Activated CD8-positive, alpha-beta memory T cell treated with anti-CD3 and anti-CD28 coated beads, Interleukin-2, amount 50 U/mL, for 1 hour (primary cell): ENCODE data around the gene SMC5.
"Not testable (repeated sequence)": the region's sequence is repeated elsewhere in the genome, so short reads cannot be mapped to it uniquely, and the experiment has no call there.

Experiments used
- DNase-seq: peaks from one replicate; pipeline ENCODE4 v3.0.0-alpha.2; 2020; ENCODE audit errors: extremely low read depth

The SMC5 gene

DNA sequence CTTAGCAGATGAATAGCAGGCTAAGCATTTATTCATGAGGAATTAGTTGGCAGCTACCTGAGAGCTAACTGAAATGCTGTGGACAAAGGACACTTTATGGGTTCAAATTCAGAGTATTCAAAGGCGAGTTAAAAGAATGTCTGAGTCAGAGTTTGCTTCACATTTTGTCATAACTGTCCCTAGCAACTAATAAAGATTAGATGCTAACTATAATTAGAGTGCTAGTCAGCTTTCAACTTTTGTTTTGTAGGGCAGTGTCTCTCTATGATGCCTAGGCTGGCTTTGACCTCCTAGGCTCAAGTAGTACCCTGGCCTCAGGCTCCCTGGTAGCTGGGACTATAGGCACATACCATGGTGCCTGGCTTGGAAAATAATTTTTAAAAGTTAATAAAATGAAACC lies 4.6 kb downstream of the SMC5 start:
- DNase-seq: no peak

DNA sequence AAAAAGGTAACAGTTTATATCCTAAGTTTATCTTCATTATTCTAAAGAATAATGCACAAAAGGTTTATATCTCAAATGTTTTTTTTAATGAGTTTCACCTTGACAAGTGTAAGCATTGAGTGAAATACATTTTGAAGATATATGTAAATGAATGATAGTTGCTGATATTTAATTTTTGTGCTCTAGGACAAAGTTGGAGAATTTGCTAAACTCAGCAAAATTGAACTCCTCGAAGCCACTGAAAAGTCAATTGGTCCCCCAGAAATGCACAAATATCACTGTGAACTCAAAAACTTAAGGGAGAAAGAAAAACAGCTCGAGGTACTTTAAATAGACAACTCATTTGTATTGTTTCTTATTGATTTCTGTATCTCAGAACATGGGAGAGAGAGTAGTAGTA lies 19.5 kb downstream of the SMC5 start:
- DNase-seq: no peak

- no peak for DNase-seq
These were observed 25.1 kb downstream of the SMC5 start for GRCh38 chr9:70283848-70284247.

DNA sequence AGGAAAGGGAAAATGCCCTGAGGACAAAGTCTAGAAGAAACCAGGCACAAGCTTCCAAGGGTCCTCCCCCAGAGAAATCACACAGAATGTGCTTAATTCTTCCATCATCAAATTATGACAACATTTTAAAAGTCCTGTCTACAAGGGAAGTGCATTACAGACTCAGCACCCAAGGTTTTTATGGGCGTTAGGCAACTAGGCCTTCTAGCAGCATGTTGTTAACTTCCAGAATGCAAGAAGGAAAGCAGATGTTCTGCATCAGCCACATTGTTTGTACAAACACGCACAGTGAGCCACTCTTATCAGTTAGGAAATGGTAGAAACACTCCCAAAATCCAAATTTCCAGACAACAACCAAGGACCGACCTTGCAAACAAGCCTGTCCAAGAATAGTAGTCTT lies 26.5 kb downstream of the SMC5 start:
- DNase-seq: no peak

DNA sequence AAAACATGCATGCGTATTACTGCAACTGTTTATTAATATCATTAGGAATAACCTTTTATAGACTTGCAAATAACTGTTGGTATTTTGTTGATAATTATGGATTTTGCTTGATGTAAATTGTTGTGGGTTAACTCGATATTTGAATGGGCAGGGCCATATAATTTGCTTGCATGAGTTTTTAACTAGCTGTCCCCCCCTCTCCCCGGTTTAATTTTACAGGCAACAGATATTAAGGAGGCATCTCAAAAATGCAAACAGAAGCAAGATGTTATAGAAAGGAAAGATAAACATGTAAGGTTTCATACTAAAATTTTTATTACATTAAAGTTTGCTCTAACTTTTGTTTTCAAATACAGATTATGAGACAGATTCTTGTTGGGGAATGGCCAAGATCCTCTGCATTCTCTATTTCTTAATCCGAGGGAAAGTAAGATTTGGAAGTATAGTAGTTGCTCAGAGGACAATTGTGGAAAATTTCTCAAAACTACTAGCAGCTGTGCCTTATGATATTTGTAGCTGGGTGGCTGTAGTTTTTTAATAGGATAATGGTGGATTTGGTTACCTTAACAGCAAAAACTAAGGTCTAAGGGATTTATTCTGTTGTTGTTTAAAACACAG lies 27.3 kb downstream of the SMC5 start:
- no peak for DNase-seq

GRCh38 chr9:70290626-70291025 lies 31.8 kb downstream of the SMC5 start:
- DNase-seq: no peak

- DNase-seq: no peak
These were observed 32.7 kb downstream of the SMC5 start for GRCh38 chr9:70291446-70291845.

- no peak for DNase-seq
These were observed 33.5 kb downstream of the SMC5 start for GRCh38 chr9:70292253-70292652.

DNA sequence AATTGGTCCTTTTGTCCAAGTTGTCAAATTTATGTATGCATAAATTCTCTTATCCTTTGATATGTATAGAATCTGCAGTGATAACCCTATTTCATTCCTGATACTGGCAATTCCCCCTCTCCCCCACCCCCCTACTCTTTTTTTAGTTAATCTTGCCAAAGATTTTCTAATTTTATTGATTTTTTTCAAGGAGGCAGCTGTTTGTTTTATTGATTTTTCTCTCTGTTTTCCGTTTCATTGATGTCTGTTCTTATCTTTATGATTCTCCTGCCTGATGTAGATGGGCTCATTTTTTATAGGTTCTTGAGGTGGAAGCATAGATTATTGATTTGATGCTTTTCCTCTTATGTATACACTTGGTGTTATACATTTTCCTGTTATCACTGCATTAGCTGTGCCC lies 34.4 kb downstream of the SMC5 start:
- DNase-seq: no peak

DNA sequence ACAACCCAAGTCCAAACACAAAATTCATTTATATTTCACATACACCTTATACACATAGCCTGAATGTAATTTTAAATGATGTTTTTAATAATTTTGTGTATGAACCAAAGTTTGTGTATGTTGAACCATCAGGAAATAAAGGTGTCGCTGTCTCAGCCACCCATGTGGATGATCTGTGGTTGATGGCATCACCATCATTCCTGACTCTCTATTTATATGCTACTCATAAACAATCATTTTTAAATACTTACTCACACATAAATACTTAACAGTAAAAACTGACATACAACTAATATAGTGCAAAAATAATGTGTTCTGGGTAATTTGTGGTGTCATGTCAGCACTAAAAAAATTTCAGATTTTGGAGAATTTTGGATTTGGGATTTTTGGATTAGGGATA lies 38.4 kb downstream of the SMC5 start:
- DNase-seq: no peak

GRCh38 chr9:70298245-70298771 lies 39.5 kb downstream of the SMC5 start:
- no peak for DNase-seq

DNA sequence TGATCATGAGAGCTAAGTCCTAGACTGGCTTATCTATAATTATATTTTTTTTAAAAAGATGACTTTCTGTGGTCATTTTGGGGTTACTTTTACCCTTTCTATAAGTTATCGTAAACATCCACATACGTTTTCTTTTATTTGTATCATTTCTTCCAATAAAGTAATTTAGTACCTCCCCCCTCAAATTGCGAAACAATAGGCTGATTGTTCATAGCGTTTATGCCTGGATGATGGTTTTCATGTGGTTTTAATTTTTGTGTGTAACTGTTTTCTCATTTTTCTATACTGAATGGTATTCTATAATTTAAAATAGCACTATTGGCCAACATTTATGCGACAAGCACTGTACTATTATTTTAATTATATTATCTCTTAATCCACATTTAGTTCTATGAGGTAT lies 44.5 kb downstream of the SMC5 start:
- DNase-seq: no peak

DNA sequence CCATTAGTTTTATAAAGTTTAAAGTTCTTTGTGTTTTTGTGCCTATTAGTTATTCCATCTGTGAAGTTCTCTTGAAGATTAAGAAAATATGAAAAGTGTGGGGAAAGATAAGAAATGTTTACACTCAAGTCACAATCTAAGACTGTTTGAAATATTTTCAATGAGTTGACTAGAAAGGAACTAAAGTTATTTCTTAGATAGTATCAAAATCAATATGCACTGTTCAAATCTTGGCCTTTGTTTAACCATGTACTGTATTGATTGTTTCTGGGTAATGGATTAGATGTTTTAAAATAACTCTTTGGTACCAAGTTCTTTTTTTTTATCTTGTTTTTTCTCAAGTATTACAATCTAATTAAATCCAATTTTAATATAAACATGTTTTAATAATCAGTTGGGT lies 46.0 kb downstream of the SMC5 start:
- DNase-seq: no peak

DNA sequence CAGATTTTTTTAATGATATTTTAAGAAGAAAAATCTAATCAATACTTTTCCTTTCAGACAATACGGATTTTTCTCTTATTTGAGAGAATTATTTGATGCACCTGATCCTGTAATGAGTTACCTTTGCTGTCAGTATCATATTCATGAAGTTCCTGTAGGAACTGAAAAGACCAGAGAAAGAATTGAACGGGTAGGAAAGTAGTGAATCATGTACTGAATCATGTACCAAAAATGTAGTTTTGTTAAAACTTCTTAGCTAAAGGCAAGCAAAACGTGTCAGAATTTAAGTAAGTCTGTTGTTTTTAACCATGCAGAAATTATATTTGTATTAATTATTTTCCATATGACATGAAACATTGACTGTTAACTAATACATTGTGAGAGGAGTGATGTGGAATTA lies 56.6 kb downstream of the SMC5 start:
- no peak for DNase-seq

DNA sequence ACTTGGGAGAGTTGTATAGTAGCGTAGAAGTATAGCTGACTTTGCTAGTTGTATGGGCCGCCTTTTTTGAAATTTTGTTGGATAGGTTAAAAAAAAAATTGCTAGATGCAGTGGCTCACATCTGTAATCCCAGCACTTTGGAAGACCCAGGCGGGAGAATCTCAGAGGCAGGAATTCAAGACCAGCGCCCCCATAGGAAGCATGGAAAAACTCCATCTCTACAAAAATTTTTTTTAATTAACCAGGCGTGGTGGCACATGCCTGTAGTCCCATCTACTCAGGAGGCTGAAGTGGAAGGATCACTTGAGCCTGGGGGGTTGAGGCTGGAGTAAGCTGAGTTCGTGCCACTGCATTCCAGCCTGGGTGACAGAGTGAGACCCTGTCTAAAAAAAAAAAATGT lies 59.2 kb downstream of the SMC5 start:
- DNase-seq: no peak

GRCh38 chr9:70322096-70322495 lies 63.3 kb downstream of the SMC5 start:
- DNase-seq: no peak

DNA sequence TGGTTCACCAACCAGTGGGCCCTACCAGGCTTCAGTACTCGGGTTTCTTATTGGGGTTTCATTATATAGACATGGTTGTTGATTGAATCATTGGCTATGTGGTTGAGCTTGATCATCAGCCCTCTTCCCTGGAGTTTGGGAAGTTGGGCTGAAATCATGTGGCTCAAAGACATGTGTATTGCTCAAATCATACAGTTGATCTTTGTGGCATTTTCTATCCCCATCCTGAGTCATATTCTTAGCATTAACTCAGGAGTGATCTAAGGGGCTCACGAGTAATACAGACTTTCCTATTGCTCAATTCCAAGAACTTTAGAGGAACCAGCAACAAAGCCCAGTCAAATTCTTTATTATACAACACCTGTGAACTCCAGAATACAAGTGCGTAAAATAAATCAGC lies 66.2 kb downstream of the SMC5 start:
- DNase-seq: no peak

DNA sequence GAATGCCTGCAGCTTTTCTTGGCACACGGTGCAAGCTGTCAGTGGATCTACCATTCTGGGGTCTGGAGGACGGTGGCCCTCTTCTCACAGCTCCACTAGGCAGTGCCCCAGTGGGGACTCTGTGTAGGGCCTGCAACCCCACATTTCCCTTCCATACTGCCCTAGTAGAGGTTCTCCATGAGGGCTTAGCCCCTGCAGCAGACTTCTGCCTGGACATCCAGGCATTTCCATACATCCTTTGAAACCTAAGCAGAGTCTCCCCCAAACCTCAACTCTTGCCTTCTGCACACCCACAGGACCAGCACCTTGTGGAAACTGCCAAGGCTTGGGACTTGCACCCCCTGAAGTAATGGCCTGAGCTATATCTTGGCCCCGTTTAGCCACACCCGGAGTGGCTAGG lies 69.8 kb downstream of the SMC5 start:
- DNase-seq: not testable (repeated sequence)

GRCh38 chr9:70340572-70340971 lies 81.8 kb downstream of the SMC5 start:
- DNase-seq: no peak

- no peak for DNase-seq
These were observed 88.3 kb downstream of the SMC5 start for GRCh38 chr9:70347046-70347445.

DNA sequence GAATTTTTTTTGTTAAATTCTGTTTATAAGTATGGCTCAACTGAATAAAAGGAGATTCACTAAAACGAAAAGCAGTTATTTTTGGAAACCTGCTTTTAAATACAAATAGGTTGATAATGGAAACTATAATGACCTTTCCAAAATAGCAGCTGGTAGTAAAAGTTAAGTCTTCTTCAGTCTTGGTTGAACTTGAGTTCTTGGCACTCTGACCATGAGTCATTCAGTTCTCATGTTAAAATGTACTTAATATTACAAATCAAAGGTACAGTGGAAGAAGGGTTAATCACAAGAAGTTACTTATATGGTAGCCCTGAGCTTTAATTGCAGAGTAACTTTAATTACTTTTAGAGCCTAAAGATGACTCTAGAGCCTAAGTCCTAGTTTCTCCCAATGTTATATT lies 93.6 kb downstream of the SMC5 start:
- no peak for DNase-seq

GRCh38 chr9:70352802-70353201 lies 94.0 kb downstream of the SMC5 start:
- no peak for DNase-seq

DNA sequence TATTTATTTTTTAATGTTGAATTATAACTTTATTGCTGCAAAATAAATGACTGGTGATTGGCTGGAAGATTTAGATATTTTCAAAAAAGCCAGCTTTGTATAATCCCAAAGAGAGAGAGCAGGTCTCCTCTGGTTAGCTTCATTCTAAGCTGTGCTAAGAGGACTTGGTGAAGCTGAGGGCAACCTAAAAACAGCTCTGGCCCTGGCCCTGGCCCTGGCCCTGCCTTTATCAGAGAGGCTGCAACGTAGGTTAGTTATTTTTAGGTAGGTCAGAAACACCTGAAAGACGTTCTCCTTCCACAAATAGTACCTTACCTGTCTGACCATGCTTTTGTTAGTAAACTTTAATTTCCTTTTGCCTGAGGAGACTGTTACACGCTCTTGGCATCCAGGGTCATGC lies 97.0 kb downstream of the SMC5 start:
- no peak for DNase-seq

DNA sequence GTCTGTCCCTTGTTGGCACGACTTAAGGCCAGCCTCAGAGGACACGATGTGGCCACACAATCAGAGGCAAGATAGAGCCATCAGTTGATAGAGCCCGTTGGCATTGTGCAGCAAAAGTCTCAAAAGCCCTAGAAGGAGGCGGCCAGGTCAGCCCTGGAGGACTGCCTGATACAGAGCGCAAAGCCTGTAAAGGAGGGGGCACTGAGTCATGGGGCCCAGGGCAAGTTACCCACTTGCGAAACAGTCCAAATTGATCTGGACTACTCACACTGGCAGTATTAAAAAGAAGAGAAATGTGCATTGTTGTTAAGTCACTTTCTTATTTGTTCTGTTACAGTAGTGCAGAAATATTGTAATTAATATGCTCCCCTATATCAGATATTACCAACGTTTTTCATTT lies 104.2 kb downstream of the SMC5 start:
- no peak for DNase-seq
